Measurements from ENCODE around the gene PTBP1. TPM values are rescaled to one million over a fixed set of nuclear protein-coding genes. Genes with fewer than 3 reads are reported as not detected.

The PTBP1 gene
- total and polyA plus RNA-seq, 9 of the 15 experiments (the other 6 are each of a cell fraction or from before 2014, with no cell fraction given): 14.0 to 759 (median 234) TPM

DNA sequence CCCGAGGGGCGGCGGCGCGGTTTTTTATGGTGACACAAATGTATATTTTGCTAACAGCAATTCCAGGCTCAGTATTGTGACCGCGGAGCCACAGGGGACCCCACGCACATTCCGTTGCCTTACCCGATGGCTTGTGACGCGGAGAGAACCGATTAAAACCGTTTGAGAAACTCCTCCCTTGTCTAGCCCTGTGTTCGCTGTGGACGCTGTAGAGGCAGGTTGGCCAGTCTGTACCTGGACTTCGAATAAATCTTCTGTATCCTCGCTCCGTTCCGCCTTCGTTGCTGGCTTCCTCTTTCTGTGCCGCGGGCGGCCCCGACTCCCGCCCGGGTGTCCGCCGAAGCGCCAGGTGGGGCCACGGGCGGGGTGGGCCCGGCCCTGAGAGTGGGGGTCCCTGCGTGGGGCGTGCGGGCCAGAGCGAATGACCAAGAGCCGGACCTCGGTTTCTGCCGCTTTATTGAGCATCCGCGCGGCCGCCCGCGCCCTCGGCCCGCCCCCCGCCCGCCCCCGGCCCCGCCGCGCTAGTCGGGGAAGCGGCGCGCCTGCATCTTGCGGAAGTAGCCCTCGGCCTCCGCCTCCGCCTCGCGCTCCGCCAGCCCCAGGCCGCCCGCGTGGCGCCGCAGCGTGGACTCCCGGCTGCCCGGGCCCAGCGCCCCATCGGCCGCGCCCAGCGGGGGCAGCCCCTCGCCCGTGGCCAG, 14.9 kb downstream of the PTBP1 start (continued):
- TF ChIP-seq KDM5B (IDR thresholded peaks at IDR 0.05; ENCODE audit: insufficient replicate concordance, low read depth, low read length): peak; percentile 36
- TF ChIP-seq ETV5 (CRISPR knock-in tag; IDR thresholded peaks at IDR 0.05; ENCODE audit: low read depth): no peak
- TF ChIP-seq POLR2G (IDR thresholded peaks at IDR 0.05; ENCODE audit: low read depth, low read length): peak; percentile 37
- peak; percentile 74 for TF ChIP-seq POLR2A (conservative IDR thresholded peaks at IDR 0.05)
- TF ChIP-seq ILF3 (IDR thresholded peaks at IDR 0.05; ENCODE audit: borderline replicate concordance): no peak
- TF ChIP-seq FOXA1 (IDR thresholded peaks at IDR 0.05; ENCODE audit: borderline replicate concordance): no peak
- TF ChIP-seq GATAD2B (IDR thresholded peaks at IDR 0.05; ENCODE audit: borderline replicate concordance): no peak
- TF ChIP-seq SMARCA4 (IDR thresholded peaks at IDR 0.05): no peak
- TF ChIP-seq, protein P1, sequence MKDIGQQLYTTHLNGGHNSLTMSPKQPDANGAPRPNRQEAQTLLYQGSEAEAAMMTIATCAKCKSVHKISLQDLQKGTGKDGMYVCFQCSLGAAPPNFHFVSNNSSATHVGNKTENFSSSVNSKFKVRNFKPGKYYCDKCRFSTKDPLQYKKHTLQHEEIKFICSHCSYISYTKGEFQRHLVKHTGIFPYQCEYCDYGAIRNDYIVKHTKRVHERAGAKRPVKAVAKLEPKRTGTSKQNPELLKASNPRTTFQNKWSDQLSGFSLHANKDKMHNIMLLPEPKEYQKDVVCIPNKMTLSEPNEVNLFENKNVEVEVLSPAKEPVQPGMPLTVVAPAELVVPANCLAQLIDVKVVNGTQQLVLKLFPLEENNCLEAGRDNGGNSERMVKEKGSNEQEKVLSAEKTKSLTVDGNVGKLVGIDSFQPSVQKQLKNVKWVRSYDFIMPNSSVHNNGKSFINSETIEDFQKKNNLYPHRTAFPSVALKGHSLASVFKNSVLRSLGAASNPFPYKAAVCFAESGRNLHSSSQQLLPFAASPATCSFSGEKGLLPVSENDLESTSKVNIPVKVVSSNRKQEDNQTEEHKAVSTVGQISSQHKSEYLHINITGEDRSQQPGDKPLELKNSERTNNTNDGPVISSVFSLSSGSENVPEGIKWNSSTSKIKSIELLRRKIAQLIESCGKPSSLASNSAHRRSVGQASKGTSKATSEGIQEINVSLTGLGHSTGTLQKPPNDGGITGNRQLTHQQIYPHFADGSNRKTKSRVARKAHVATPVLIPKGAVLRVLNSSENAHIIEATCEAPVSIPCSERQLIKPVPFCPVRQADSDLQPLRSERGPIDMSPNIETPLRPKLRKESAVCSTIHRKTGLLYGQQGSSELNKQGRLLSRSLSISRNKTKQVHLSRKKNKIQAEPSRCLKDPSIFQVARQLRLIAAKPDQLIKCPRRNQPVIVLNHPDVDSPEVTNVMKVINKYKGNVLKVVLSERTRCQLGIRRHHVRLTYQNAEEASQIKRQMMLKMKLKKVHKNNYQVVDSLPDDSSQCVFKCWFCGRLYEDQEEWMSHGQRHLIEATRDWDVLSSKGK (CRISPR knock-in tag; IDR thresholded peaks at IDR 0.05): no peak
- TF ChIP-seq SNIP1 (IDR thresholded peaks at IDR 0.05; ENCODE audit: low read depth): no peak
- peak; percentile 55; the same call in 1 of the 2 replicates for TF ChIP-seq CBX1 (IDR thresholded peaks at IDR 0.05; ENCODE audit: low read depth)
- peak; percentile 67 for TF ChIP-seq POLR2B (IDR thresholded peaks at IDR 0.05; ENCODE audit: low read depth, partially characterized antibody)
- TF ChIP-seq DIDO1 (tag; IDR thresholded peaks at IDR 0.05; ENCODE audit: low read depth): no peak
- peak; percentile 82 for TF ChIP-seq SUPT5H (IDR thresholded peaks at IDR 0.05)
- TF ChIP-seq POLR2AphosphoS2 (IDR thresholded peaks at IDR 0.05; ENCODE audit: low read length): peak; percentile 93; the same call in 1 of the 2 replicates
- TF ChIP-seq SPI1 (IDR thresholded peaks at IDR 0.05; ENCODE audit: borderline replicate concordance, low read depth, low read length): peak; percentile 63
- TF ChIP-seq, protein P2, sequence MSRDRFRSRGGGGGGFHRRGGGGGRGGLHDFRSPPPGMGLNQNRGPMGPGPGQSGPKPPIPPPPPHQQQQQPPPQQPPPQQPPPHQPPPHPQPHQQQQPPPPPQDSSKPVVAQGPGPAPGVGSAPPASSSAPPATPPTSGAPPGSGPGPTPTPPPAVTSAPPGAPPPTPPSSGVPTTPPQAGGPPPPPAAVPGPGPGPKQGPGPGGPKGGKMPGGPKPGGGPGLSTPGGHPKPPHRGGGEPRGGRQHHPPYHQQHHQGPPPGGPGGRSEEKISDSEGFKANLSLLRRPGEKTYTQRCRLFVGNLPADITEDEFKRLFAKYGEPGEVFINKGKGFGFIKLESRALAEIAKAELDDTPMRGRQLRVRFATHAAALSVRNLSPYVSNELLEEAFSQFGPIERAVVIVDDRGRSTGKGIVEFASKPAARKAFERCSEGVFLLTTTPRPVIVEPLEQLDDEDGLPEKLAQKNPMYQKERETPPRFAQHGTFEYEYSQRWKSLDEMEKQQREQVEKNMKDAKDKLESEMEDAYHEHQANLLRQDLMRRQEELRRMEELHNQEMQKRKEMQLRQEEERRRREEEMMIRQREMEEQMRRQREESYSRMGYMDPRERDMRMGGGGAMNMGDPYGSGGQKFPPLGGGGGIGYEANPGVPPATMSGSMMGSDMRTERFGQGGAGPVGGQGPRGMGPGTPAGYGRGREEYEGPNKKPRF (IDR thresholded peaks at IDR 0.05; ENCODE audit: low read depth, low read length): no peak
- no peak for TF ChIP-seq FOXA3 (CRISPR knock-in tag; conservative IDR thresholded peaks at IDR 0.05 in 1 of 2, IDR thresholded peaks at IDR 0.05 in 1 of 2)
- TF ChIP-seq FIP1L1 (IDR thresholded peaks at IDR 0.05; ENCODE audit: low read depth, low read length, poor library complexity, severe bottlenecking): peak; percentile 83
- TF ChIP-seq MCM3 (IDR thresholded peaks at IDR 0.05): no peak
- TF ChIP-seq ZBTB7A (IDR thresholded peaks at IDR 0.05; ENCODE audit: borderline replicate concordance, control insufficient read depth, low read depth, low read length): peak; percentile 33; the same call in 1 of the 2 replicates
- TF ChIP-seq, protein P3, sequence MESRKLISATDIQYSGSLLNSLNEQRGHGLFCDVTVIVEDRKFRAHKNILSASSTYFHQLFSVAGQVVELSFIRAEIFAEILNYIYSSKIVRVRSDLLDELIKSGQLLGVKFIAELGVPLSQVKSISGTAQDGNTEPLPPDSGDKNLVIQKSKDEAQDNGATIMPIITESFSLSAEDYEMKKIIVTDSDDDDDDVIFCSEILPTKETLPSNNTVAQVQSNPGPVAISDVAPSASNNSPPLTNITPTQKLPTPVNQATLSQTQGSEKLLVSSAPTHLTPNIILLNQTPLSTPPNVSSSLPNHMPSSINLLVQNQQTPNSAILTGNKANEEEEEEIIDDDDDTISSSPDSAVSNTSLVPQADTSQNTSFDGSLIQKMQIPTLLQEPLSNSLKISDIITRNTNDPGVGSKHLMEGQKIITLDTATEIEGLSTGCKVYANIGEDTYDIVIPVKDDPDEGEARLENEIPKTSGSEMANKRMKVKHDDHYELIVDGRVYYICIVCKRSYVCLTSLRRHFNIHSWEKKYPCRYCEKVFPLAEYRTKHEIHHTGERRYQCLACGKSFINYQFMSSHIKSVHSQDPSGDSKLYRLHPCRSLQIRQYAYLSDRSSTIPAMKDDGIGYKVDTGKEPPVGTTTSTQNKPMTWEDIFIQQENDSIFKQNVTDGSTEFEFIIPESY (CRISPR knock-in tag; IDR thresholded peaks at IDR 0.05): peak; percentile 97

Data from K562 (cell line).